Keratinocyte (primary cell): ENCODE measurements around the gene ISG15. TPM values are rescaled to one million over a fixed set of nuclear protein-coding genes. Genes with fewer than 3 reads are reported as not detected.

ENCODE experiments used
- DNase-seq: peaks from one replicate; pipeline ENCODE4 v3.0.0-alpha.2; 2011; ENCODE audit warnings: low read depth, missing footprints, low spot score
- FAIRE-seq: peaks from 2 replicates; lab custom pipeline; 2011; peaks lifted over from hg19 to GRCh38; lab: Jason Lieb, UNC
- H2AFZ ChIP-seq: 2 replicates; pipeline ENCODE4 v1.6.0; 2012; ENCODE audit warnings: low read length, control low read depth, inconsistent platforms; ENCODE audit not compliant: control insufficient read depth
- H3K27ac ChIP-seq: 2 replicates; pipeline ENCODE4 v1.5.1; 2011; ENCODE audit warnings: low read length; ENCODE audit not compliant: control insufficient read depth, insufficient read depth
- H3K27me3 ChIP-seq: 3 replicates; pipeline ENCODE4 v1.6.0; 2011; ENCODE audit warnings: low read length; ENCODE audit not compliant: control insufficient read depth, insufficient read depth; ENCODE audit errors: extremely low read depth
- H3K36me3 ChIP-seq, 2 experiments: 2 replicates in 1 of 2; 3 replicates in 1 of 2; pipeline ENCODE4 v1.5.1; 2011; ENCODE audit warnings: low read length in 2 of 2, mild to moderate bottlenecking in 1 of 2; ENCODE audit not compliant: control insufficient read depth in 2 of 2, insufficient read depth in 2 of 2; ENCODE audit errors: extremely low read depth in 1 of 2
- H3K4me1 ChIP-seq: 3 replicates; pipeline ENCODE4 v1.5.1; 2011; ENCODE audit warnings: low read length; ENCODE audit not compliant: control insufficient read depth, insufficient read depth; ENCODE audit errors: extremely low read depth
- H3K4me2 ChIP-seq: 3 replicates; pipeline ENCODE4 v1.6.0; 2011; ENCODE audit warnings: low read depth, low read length; ENCODE audit not compliant: control insufficient read depth, insufficient read depth; ENCODE audit errors: extremely low read depth
- H3K4me3 ChIP-seq, 3 experiments: fragments of 200-600 bp in 1 of 3; sonication (generic) in 1 of 3; 2 replicates in 2 of 3; 3 replicates in 1 of 3; pipeline ENCODE4 v1.5.1; 2011 to 2016; ENCODE audit warnings: low read length in 3 of 3, mild to moderate bottlenecking in 3 of 3, control low read depth in 2 of 3, inconsistent platforms in 1 of 3, low read depth in 1 of 3, mixed read lengths in 1 of 3, mixed run types in 1 of 3, moderate library complexity in 1 of 3; ENCODE audit not compliant: control insufficient read depth in 2 of 3, insufficient read depth in 2 of 3; ENCODE audit errors: extremely low read depth in 1 of 3
- H3K79me2 ChIP-seq: 2 replicates; pipeline ENCODE4 v1.6.0; 2012; ENCODE audit warnings: low read length; ENCODE audit not compliant: control insufficient read depth, insufficient read depth
- H3K9ac ChIP-seq: 3 replicates; pipeline ENCODE4 v1.6.0; 2011; ENCODE audit warnings: low read length; ENCODE audit not compliant: control insufficient read depth, insufficient read depth; ENCODE audit errors: extremely low read depth
- H3K9me1 ChIP-seq: 3 replicates; pipeline ENCODE4 v1.6.0; 2011; ENCODE audit warnings: low read length; ENCODE audit not compliant: control insufficient read depth, insufficient read depth; ENCODE audit errors: extremely low read depth
- H3K9me3 ChIP-seq: 2 replicates; pipeline ENCODE4 v1.5.1; 2012; ENCODE audit warnings: low read depth, low read length; ENCODE audit not compliant: control insufficient read depth
- H4K20me1 ChIP-seq: 3 replicates; pipeline ENCODE4 v1.6.0; 2011; ENCODE audit warnings: low read length; ENCODE audit not compliant: control insufficient read depth, insufficient read depth; ENCODE audit errors: extremely low read depth
- CTCF ChIP-seq, 3 experiments: IDR thresholded peaks in 1 of 3; conservative IDR thresholded peaks in 1 of 3; optimal IDR thresholded peaks in 1 of 3; 2 replicates in 2 of 3; 3 replicates in 1 of 3; pipeline versions ENCODE3 to v1.5.1; 2011; ENCODE audit warnings: low read length in 3 of 3, mild to moderate bottlenecking in 3 of 3, moderate library complexity in 2 of 3, control low read depth in 1 of 3, inconsistent platforms in 1 of 3; ENCODE audit not compliant: insufficient read depth in 2 of 3; ENCODE audit errors: extremely low read depth in 1 of 3
- EZH2 ChIP-seq: IDR thresholded peaks from one replicate; pipeline ENCODE4 v1.6.1; 2012; ENCODE audit warnings: inconsistent platforms, mild to moderate bottlenecking, low read length, moderate library complexity
- dilution Hi-C: fragments of 300-500 bp; cut with MboI; formaldehyde crosslinking; loops from one replicate; pipeline ENCODE4 v1.7.0; 2020; ENCODE audit warnings: low sequenced_read_pairs; ENCODE audit not compliant: extremely low pct_ligation_motif_present
- polyA plus RNA-seq, 5 experiments: library from polyadenylated mRNA; depleted of rRNA in 3 of 5; stranded (reverse) in 3 of 5; stranded (forward) in 1 of 5; unstranded in 1 of 5; fragments of >200 nt; gene quantifications; 1 replicate in 1 of 5; 2 replicates in 3 of 5; 3 replicates in 1 of 5; pipeline versions ENCODE4 v1.2.1 to v1.2.3, GENCODE V29; 2011 to 2012; ENCODE audit warnings: missing spikeins in 2 of 5, low read depth in 1 of 5, low replicate concordance in 1 of 5

Gene ISG15
- polyA plus RNA-seq, 1 donor (not counting 4 experiments of a cell fraction or from before 2014, with no cell fraction given), result 246 TPM

GRCh38 chr1:970242-970972 lies 42.9 kb upstream of the ISG15 start:
- H3K27ac ChIP-seq, result no peak overlapping the region
- H3K4me2 ChIP-seq, result no peak overlapping the region
- no peaks in the 10 kb centered on the region for H3K27me3 ChIP-seq
- H3K36me3 ChIP-seq, result peaks cover 0 to 3% of the 10 kb centered on the region in 2 experiments
- DNase-seq (no peak), FAIRE-seq (no peak)
- H4K20me1 ChIP-seq, result no peaks in the 10 kb centered on the region
- H3K9me1 ChIP-seq, result no peaks in the 10 kb centered on the region
- peaks cover 13% of the 10 kb centered on the region for H3K4me1 ChIP-seq
- H3K4me3 ChIP-seq, result no peak overlapping the region
- dilution Hi-C loops, result no loop called here
- H3K9ac ChIP-seq, result no peak overlapping the region
- no peaks in the 10 kb centered on the region for H3K9me3 ChIP-seq
- no peak overlapping the region for H2AFZ ChIP-seq
- no peak for TF ChIP-seq CTCF (optimal IDR thresholded peaks at IDR 0.05 in 1 of 3, IDR thresholded peaks at IDR 0.05 in 1 of 3, conservative IDR thresholded peaks at IDR 0.05 in 1 of 3; ENCODE audit: extremely low read depth in 1 of 3, insufficient read depth in 2 of 3, low read length in 3 of 3)
- H3K79me2 ChIP-seq, result no peaks in the 10 kb centered on the region

GRCh38 chr1:970973-971730 lies 42.1 kb upstream of the ISG15 start:
- no peaks in the 10 kb centered on the region for H3K27me3 ChIP-seq
- no peaks in the 10 kb centered on the region for H3K9me1 ChIP-seq
- H2AFZ ChIP-seq, result no peak overlapping the region
- no peak overlapping the region for H3K27ac ChIP-seq
- DNase-seq (no peak), FAIRE-seq (no peak)
- peaks cover 0 to 3% of the 10 kb centered on the region in 2 experiments for H3K36me3 ChIP-seq
- H4K20me1 ChIP-seq, result no peaks in the 10 kb centered on the region
- H3K4me2 ChIP-seq, result no peak overlapping the region
- H3K9me3 ChIP-seq, result no peaks in the 10 kb centered on the region
- H3K79me2 ChIP-seq, result no peaks in the 10 kb centered on the region
- TF ChIP-seq EZH2 (no peak), CTCF (optimal IDR thresholded peaks at IDR 0.05 in 1 of 3, IDR thresholded peaks at IDR 0.05 in 1 of 3, conservative IDR thresholded peaks at IDR 0.05 in 1 of 3; ENCODE audit: extremely low read depth in 1 of 3, insufficient read depth in 2 of 3, low read length in 3 of 3) (no peak)
- H3K4me3 ChIP-seq, result no peak overlapping the region
- H3K9ac ChIP-seq, result no peak overlapping the region
- peaks cover 12% of the 10 kb centered on the region for H3K4me1 ChIP-seq
- dilution Hi-C loops, result no loop called here
